Activated CD8-positive, alpha-beta memory T cell treated with anti-CD3 and anti-CD28 coated beads for 36 hours (primary cell): ENCODE measurements around the gene TNFAIP8L2. TPM values are rescaled to one million over a fixed set of nuclear protein-coding genes. Genes with fewer than 3 reads are reported as not detected.

Experiments used
- CTCF ChIA-PET: fragments of 350-600 bp; sonication (Branson Sonifier 250); formaldehyde crosslinking; loops from one replicate; lab custom pipeline; 2021; ENCODE audit warnings: antibody characterized with exemption; lab: Charles Lee
- POLR2A ChIA-PET: fragments of 350-600 bp; sonication (Branson Sonifier 250); formaldehyde crosslinking; loops from one replicate; lab custom pipeline; 2021; ENCODE audit warnings: antibody characterized with exemption; lab: Charles Lee
- total RNA-seq, 2 experiments: library from RNA; stranded (reverse); gene quantifications; one replicate each; pipeline ENCODE4 v1.2.3, GENCODE V29; 2021

TNFAIP8L2 gene
- total RNA-seq, 2 experiments from 2014 or later = 25.7 to 26.6 TPM

- ChIA-PET CTCF (interaction anchor here (1.2 to 2.1 kb wide), 2 partner anchors 11 to 83 kb away, joined by 3 to 6 read pairs; partner anchors contain the start of gene MLLT11), POLR2A (no interaction called here)
Observed at GRCh38 chr1:151143986-151144385, 12.5 kb upstream of the TNFAIP8L2 start.

- ChIA-PET CTCF (interaction anchor here (1.2 to 2.1 kb wide), 3 partner anchors 11 to 84 kb away, joined by 3 to 6 read pairs (median 3); partner anchors contain the start of gene MLLT11), POLR2A (no interaction called here)
Observed at GRCh38 chr1:151144474-151145303, 11.8 kb upstream of the TNFAIP8L2 start.

GRCh38 chr1:151145304-151146071, 11.0 kb upstream of the TNFAIP8L2 start:
- POLR2A ChIA-PET = no interaction called here

GRCh38 chr1:151146072-151146411, 10.4 kb upstream of the TNFAIP8L2 start:
- ChIA-PET CTCF (interaction anchor here (1.4 kb wide), 1 partner anchor 15 kb away, joined by 3 read pairs; no protein-coding TSS in a partner anchor), POLR2A (no interaction called here)

More at GRCh38 chr1:151145304-151146071, 11.0 kb upstream of the TNFAIP8L2 start:
- CTCF ChIA-PET = interaction anchor here (1.4 kb wide), 1 partner anchor 14 kb away, joined by 3 read pairs; no protein-coding TSS in a partner anchor

GRCh38 chr1:151146412-151147131, 9.9 kb upstream of the TNFAIP8L2 start, which contains the start of gene SEMA6C:
TSS of gene SEMA6C (minus strand) at chr1:151146631. CDS start at chr1:151142621, 4,010 bp downstream.
- POLR2A ChIA-PET = interaction anchor here (0.6 to 1.1 kb wide), 2 partner anchors 10 to 15 kb away, joined by 3 to 4 read pairs; partner anchors contain the start of gene TNFAIP8L2
- CTCF ChIA-PET = interaction anchor here (0.7 to 1.1 kb wide), 2 partner anchors 10 to 24 kb away, joined by 3 read pairs; partner anchors contain the start of gene TNFAIP8L2

- ChIA-PET POLR2A (interaction anchor here (0.6 to 1.1 kb wide), 2 partner anchors 9 to 16 kb away, joined by 3 to 4 read pairs; partner anchors contain the start of gene TNFAIP8L2), CTCF (interaction anchor here (0.6 to 1.1 kb wide), 3 partner anchors 9 to 76 kb away, joined by 3 to 6 read pairs (median 3); partner anchors contain the start of genes GABPB2 and TNFAIP8L2)
Observed at GRCh38 chr1:151147132-151147503, 9.3 kb upstream of the TNFAIP8L2 start.

GRCh38 chr1:151147665-151148064, 8.8 kb upstream of the TNFAIP8L2 start:
- ChIA-PET CTCF (interaction anchor here (0.6 to 1.6 kb wide), 3 partner anchors 9 to 77 kb away, joined by 3 to 6 read pairs (median 4); partner anchors contain the start of genes GABPB2 and TNFAIP8L2), POLR2A (interaction anchor here (1.1 kb wide), 1 partner anchor 8 kb away, joined by 4 read pairs; the partner anchor contains the start of gene TNFAIP8L2)

- POLR2A ChIA-PET = interaction anchor here (0.9 to 1.9 kb wide), 6 partner anchors 8 to 86 kb away, joined by 3 to 9 read pairs (median 4); partner anchors contain the start of gene VPS72
- CTCF ChIA-PET = interaction anchor here (0.5 to 8.7 kb wide), 16 partner anchors 8 to 132 kb away, joined by 3 to 84 read pairs (median 4); partner anchors contain the start of genes CDC42SE1, GABPB2, LYSMD1 and SCNM1
Observed at GRCh38 chr1:151157067-151157531, 650 bp downstream of the TNFAIP8L2 start.

- CTCF ChIA-PET = interaction anchor here (0.7 to 8.7 kb wide), 5 partner anchors 24 to 134 kb away, joined by 3 to 84 read pairs (median 4); no protein-coding TSS in a partner anchor
- POLR2A ChIA-PET = interaction anchor here (0.5 kb wide), 1 partner anchor 311 kb away, joined by 7 read pairs; no protein-coding TSS in a partner anchor
Observed at GRCh38 chr1:151158326-151158725, 1.9 kb downstream of the TNFAIP8L2 start.

- ChIA-PET CTCF (interaction anchor here (0.8 to 8.7 kb wide), 3 partner anchors 38 to 134 kb away, joined by 3 to 84 read pairs (median 3); no protein-coding TSS in a partner anchor), POLR2A (no interaction called here)
Observed at GRCh38 chr1:151158751-151159251, 2.4 kb downstream of the TNFAIP8L2 start.

- CTCF ChIA-PET = interaction anchor here (0.8 to 8.7 kb wide), 3 partner anchors 37 to 135 kb away, joined by 3 to 84 read pairs (median 3); no protein-coding TSS in a partner anchor
- POLR2A ChIA-PET = no interaction called here
Observed at GRCh38 chr1:151159373-151159772, 2.9 kb downstream of the TNFAIP8L2 start.

- ChIA-PET POLR2A (interaction anchor here (0.9 kb wide), 1 partner anchor 8 kb away, joined by 3 read pairs; no protein-coding TSS in a partner anchor), CTCF (interaction anchor here (0.6 to 1.2 kb wide), 4 partner anchors 16 to 139 kb away, joined by 3 read pairs; no protein-coding TSS in a partner anchor)
Observed at GRCh38 chr1:151164732-151165280, 8.4 kb downstream of the TNFAIP8L2 start.

- POLR2A ChIA-PET = interaction anchor here (0.9 kb wide), 1 partner anchor 8 kb away, joined by 3 read pairs; no protein-coding TSS in a partner anchor
Observed at GRCh38 chr1:151165281-151165737, 8.9 kb downstream of the TNFAIP8L2 start.

GRCh38 chr1:151165738-151166504, 9.5 kb downstream of the TNFAIP8L2 start, which contains the start of the genes LYSMD1 and SCNM1:
TSS of gene LYSMD1 (minus strand) at chr1:151165902. CDS start at chr1:151165258, 644 bp downstream.
TSS of gene SCNM1 (plus strand) at chr1:151166144. CDS start at chr1:151166153, 9 bp downstream.
- ChIA-PET CTCF (interaction anchor here (0.6 to 1.4 kb wide), 4 partner anchors 9 to 119 kb away, joined by 3 to 11 read pairs (median 3); no protein-coding TSS in a partner anchor), POLR2A (interaction anchor here (0.9 kb wide), 1 partner anchor 24 kb away, joined by 3 read pairs; the partner anchor contains the start of gene VPS72)

More at GRCh38 chr1:151165281-151165737, 8.9 kb downstream of the TNFAIP8L2 start:
- CTCF ChIA-PET = interaction anchor here (0.6 to 1.2 kb wide), 3 partner anchors 16 to 140 kb away, joined by 3 read pairs; no protein-coding TSS in a partner anchor

GRCh38 chr1:151166505-151166956, 10.1 kb downstream of the TNFAIP8L2 start:
- CTCF ChIA-PET = interaction anchor here (0.5 to 1.4 kb wide), 3 partner anchors 10 to 906 kb away, joined by 3 to 11 read pairs (median 3); no protein-coding TSS in a partner anchor
- POLR2A ChIA-PET = interaction anchor here (0.7 to 0.9 kb wide), 2 partner anchors 23 to 111 kb away, joined by 3 read pairs; partner anchors contain the start of gene VPS72
